Measurements from ENCODE around the gene MAF.

DNA sequence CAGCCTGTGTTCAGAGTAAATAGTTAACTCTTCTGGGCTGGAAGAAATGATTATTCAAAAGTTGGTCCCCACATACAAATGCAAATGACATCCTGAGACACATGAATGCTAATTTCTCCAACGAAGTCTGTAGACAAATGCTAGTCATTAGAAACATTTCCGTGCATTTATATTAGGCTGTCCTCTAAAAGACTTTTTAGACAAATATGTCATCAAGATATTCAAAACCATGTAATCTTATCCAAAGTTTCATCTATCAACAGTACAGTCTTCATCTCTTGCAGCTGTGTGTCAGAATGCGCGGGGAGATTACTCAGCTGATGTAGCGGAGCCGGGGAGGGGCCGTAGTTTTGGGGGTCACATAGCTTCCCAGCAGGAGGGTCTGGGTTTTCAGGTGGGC is 33.8 kb upstream of the MAF start:
- TF ChIP-seq, protein P1, sequence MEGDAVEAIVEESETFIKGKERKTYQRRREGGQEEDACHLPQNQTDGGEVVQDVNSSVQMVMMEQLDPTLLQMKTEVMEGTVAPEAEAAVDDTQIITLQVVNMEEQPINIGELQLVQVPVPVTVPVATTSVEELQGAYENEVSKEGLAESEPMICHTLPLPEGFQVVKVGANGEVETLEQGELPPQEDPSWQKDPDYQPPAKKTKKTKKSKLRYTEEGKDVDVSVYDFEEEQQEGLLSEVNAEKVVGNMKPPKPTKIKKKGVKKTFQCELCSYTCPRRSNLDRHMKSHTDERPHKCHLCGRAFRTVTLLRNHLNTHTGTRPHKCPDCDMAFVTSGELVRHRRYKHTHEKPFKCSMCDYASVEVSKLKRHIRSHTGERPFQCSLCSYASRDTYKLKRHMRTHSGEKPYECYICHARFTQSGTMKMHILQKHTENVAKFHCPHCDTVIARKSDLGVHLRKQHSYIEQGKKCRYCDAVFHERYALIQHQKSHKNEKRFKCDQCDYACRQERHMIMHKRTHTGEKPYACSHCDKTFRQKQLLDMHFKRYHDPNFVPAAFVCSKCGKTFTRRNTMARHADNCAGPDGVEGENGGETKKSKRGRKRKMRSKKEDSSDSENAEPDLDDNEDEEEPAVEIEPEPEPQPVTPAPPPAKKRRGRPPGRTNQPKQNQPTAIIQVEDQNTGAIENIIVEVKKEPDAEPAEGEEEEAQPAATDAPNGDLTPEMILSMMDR (IDR thresholded peaks at IDR 0.05), result no peak
- TF ChIP-seq POLR2A (IDR thresholded peaks at IDR 0.05), result no peak

Measured in body of pancreas (tissue), 4 donors.